Activated T-helper 1 cell treated with anti-CD3 and anti-CD28 coated beads, Interleukin-12 subunit alpha, Interleukin-12 subunit beta, Interleukin-2, Interleukin-4 antibody, amounts not matched to agents 30 ng/mL and 10 ng/mL and 1 ng/mL, durations not matched to agents 14 hours and 24 hours and 36 hours (primary cell): ENCODE measurements around the gene GALNT16. TPM values are rescaled to one million over a fixed set of nuclear protein-coding genes. Genes with fewer than 3 reads are reported as not detected.
"Not testable (repeated sequence)": the region's sequence is repeated elsewhere in the genome, so short reads cannot be mapped to it uniquely, and the experiment has no call there.

Source experiments
- DNase-seq: peaks from one replicate; pipeline ENCODE4 v3.0.0; 2021; ENCODE audit warnings: low spot score
- H3K27ac Mint-ChIP-seq: one replicate; pipeline ENCODE4 v1.8.0; 2021; ENCODE audit warnings: mild to moderate bottlenecking, mixed read lengths
- H3K27me3 Mint-ChIP-seq: one replicate; pipeline ENCODE4 v1.8.0; 2022; ENCODE audit warnings: mild to moderate bottlenecking, moderate library complexity, mixed read lengths; ENCODE audit not compliant: insufficient read depth
- H3K36me3 Mint-ChIP-seq: one replicate; pipeline ENCODE4 v1.8.0; 2021; ENCODE audit warnings: low read depth, mixed read lengths
- H3K4me1 Mint-ChIP-seq: one replicate; pipeline ENCODE4 v1.8.0; 2021; ENCODE audit warnings: low read depth, mixed read lengths
- H3K4me3 Mint-ChIP-seq: one replicate; pipeline ENCODE4 v1.8.0; 2021; ENCODE audit warnings: mild to moderate bottlenecking, moderate library complexity, mixed read lengths
- H3K9me3 Mint-ChIP-seq: one replicate; pipeline ENCODE4 v1.8.0; 2021; ENCODE audit warnings: mixed read lengths
- intact Hi-C: fragments of 100-400 bp; cut with micrococcal nuclease; formaldehyde crosslinking; loops from one replicate; pipeline ENCODE4 v1.15.1; 2024
- total RNA-seq: library from RNA; stranded (reverse); gene quantifications from 2 replicates; pipeline ENCODE4 v1.2.3, GENCODE V29; 2022

Gene GALNT16
- 0.02 and 0.05 TPM in 2 replicates for total RNA-seq

GRCh38 chr14:69259527-69260189 is at the start of gene GALNT16:
Gene GALNT16 (plus strand): TSS chr14:69260158. CDS start chr14:69260291, 133 bp downstream.
- Mint-ChIP-seq H3K9me3 (no peaks in the 10 kb centered on the region), H3K4me1 (peaks cover 6% of the 10 kb centered on the region), H3K36me3 (no peaks in the 10 kb centered on the region), H3K27ac (no peak within 1 kb of the TSS), H3K27me3 (peaks cover 56% of the 10 kb centered on the region), H3K4me3 (peak within 1 kb of the TSS; percentile 42)
- intact Hi-C loops = loop anchor here (5.0 kb wide), 1 partner anchor 313 kb away; the partner anchor contains the start of gene CCDC177
- no peak for DNase-seq

- intact Hi-C loops = no loop called here
- Mint-ChIP-seq H3K36me3 (peaks cover 5% of the 10 kb centered on the region), H3K4me3 (no peak overlapping the region), H3K4me1 (no peaks in the 10 kb centered on the region), H3K27ac (no peak overlapping the region), H3K27me3 (peaks cover 3% of the 10 kb centered on the region), H3K9me3 (no peaks in the 10 kb centered on the region)
- DNase-seq = no peak
Measured at GRCh38 chr14:69214393-69214792, 45.6 kb upstream of the GALNT16 start.

- intact Hi-C loops, H3K4me1 Mint-ChIP-seq, H3K36me3 Mint-ChIP-seq, H3K27me3 Mint-ChIP-seq, H3K9me3 Mint-ChIP-seq, H3K4me3 Mint-ChIP-seq, DNase-seq, H3K27ac Mint-ChIP-seq: not testable (repeated sequence)
Measured at GRCh38 chr14:69217663-69218062, 42.3 kb upstream of the GALNT16 start.

- intact Hi-C loops = no loop called here
- Mint-ChIP-seq H3K9me3 (no peaks in the 10 kb centered on the region), H3K36me3 (no peaks in the 10 kb centered on the region), H3K27me3 (no peaks in the 10 kb centered on the region), H3K27ac (no peak overlapping the region), H3K4me3 (no peak overlapping the region), H3K4me1 (no peaks in the 10 kb centered on the region)
- no peak for DNase-seq
Measured at GRCh38 chr14:69224946-69225345, 35.0 kb upstream of the GALNT16 start.

GRCh38 chr14:69226178-69226577 is 33.8 kb upstream of the GALNT16 start:
- Mint-ChIP-seq H3K36me3 (no peaks in the 10 kb centered on the region), H3K27ac (no peak overlapping the region), H3K4me1 (no peaks in the 10 kb centered on the region), H3K9me3 (no peaks in the 10 kb centered on the region), H3K4me3 (no peak overlapping the region), H3K27me3 (no peaks in the 10 kb centered on the region)
- intact Hi-C loops = no loop called here
- no peak for DNase-seq

GRCh38 chr14:69226736-69227135 is 33.2 kb upstream of the GALNT16 start:
- intact Hi-C loops = no loop called here
- H3K4me1 Mint-ChIP-seq = no peaks in the 10 kb centered on the region
- no peaks in the 10 kb centered on the region for H3K9me3 Mint-ChIP-seq
- H3K27me3 Mint-ChIP-seq = no peaks in the 10 kb centered on the region
- no peak overlapping the region for H3K4me3 Mint-ChIP-seq
- no peak for DNase-seq
- no peaks in the 10 kb centered on the region for H3K36me3 Mint-ChIP-seq
- no peak overlapping the region for H3K27ac Mint-ChIP-seq

GRCh38 chr14:69231486-69231885 is 28.5 kb upstream of the GALNT16 start:
- H3K9me3 Mint-ChIP-seq = no peaks in the 10 kb centered on the region
- DNase-seq = no peak

GRCh38 chr14:69232388-69232787 is 27.6 kb upstream of the GALNT16 start:
- Mint-ChIP-seq H3K27ac (no peak overlapping the region), H3K9me3 (no peaks in the 10 kb centered on the region), H3K27me3 (no peaks in the 10 kb centered on the region), H3K36me3 (no peaks in the 10 kb centered on the region), H3K4me3 (no peak overlapping the region), H3K4me1 (peaks cover 10% of the 10 kb centered on the region)
- intact Hi-C loops = no loop called here
- no peak for DNase-seq

More at GRCh38 chr14:69231486-69231885, 28.5 kb upstream of the GALNT16 start:
- H3K36me3 Mint-ChIP-seq = no peaks in the 10 kb centered on the region
- H3K27me3 Mint-ChIP-seq = no peaks in the 10 kb centered on the region
- peaks cover 10% of the 10 kb centered on the region for H3K4me1 Mint-ChIP-seq
- no peak overlapping the region for H3K27ac Mint-ChIP-seq
- intact Hi-C loops = no loop called here
- no peak overlapping the region for H3K4me3 Mint-ChIP-seq

GRCh38 chr14:69234106-69234505 is 25.9 kb upstream of the GALNT16 start:
- no peaks in the 10 kb centered on the region for H3K36me3 Mint-ChIP-seq
- no peaks in the 10 kb centered on the region for H3K9me3 Mint-ChIP-seq
- no peak overlapping the region for H3K27ac Mint-ChIP-seq
- DNase-seq = no peak
- no peaks in the 10 kb centered on the region for H3K27me3 Mint-ChIP-seq
- H3K4me3 Mint-ChIP-seq = no peak overlapping the region
- intact Hi-C loops = no loop called here
- peaks cover 10% of the 10 kb centered on the region for H3K4me1 Mint-ChIP-seq

- H3K27ac Mint-ChIP-seq = no peak overlapping the region
- intact Hi-C loops = no loop called here
Measured at GRCh38 chr14:69235708-69236107, 24.2 kb upstream of the GALNT16 start.

GRCh38 chr14:69237142-69237541 is 22.8 kb upstream of the GALNT16 start:
- no peaks in the 10 kb centered on the region for H3K9me3 Mint-ChIP-seq
- peaks cover 10% of the 10 kb centered on the region for H3K4me1 Mint-ChIP-seq
- no peaks in the 10 kb centered on the region for H3K27me3 Mint-ChIP-seq
- intact Hi-C loops = no loop called here
- no peak overlapping the region for H3K4me3 Mint-ChIP-seq
- H3K36me3 Mint-ChIP-seq = no peaks in the 10 kb centered on the region
- no peak for DNase-seq
- no peak overlapping the region for H3K27ac Mint-ChIP-seq

More at GRCh38 chr14:69235708-69236107, 24.2 kb upstream of the GALNT16 start:
- Mint-ChIP-seq H3K4me1 (peaks cover 10% of the 10 kb centered on the region), H3K36me3 (no peaks in the 10 kb centered on the region), H3K4me3 (no peak overlapping the region), H3K27me3 (no peaks in the 10 kb centered on the region), H3K9me3 (no peaks in the 10 kb centered on the region)
- no peak for DNase-seq

- Mint-ChIP-seq H3K9me3 (no peaks in the 10 kb centered on the region), H3K27ac (no peak overlapping the region), H3K4me1 (peaks cover 10% of the 10 kb centered on the region), H3K4me3 (no peak overlapping the region), H3K36me3 (no peaks in the 10 kb centered on the region), H3K27me3 (no peaks in the 10 kb centered on the region)
- no peak for DNase-seq
- intact Hi-C loops = no loop called here
Measured at GRCh38 chr14:69237584-69237983, 22.4 kb upstream of the GALNT16 start.

GRCh38 chr14:69238883-69239282 is 21.1 kb upstream of the GALNT16 start:
- H3K4me3 Mint-ChIP-seq = no peak overlapping the region
- intact Hi-C loops = no loop called here
- no peak for DNase-seq
- no peak overlapping the region for H3K27ac Mint-ChIP-seq
- H3K9me3 Mint-ChIP-seq = no peaks in the 10 kb centered on the region
- H3K27me3 Mint-ChIP-seq = no peaks in the 10 kb centered on the region
- H3K36me3 Mint-ChIP-seq = no peaks in the 10 kb centered on the region
- peaks cover 10% of the 10 kb centered on the region for H3K4me1 Mint-ChIP-seq
